ENCODE data around the gene SPRR1A.
A peak's percentile ranks its signal among the peaks of the same experiment; 100 is the strongest.
"Not testable (repeated sequence)": the region's sequence is repeated elsewhere in the genome, so short reads cannot be mapped to it uniquely, and the experiment has no call there.

The SPRR1A gene

GRCh38 chr1:152983234-152983633 lies 647 bp upstream of the SPRR1A start:
- DNase-seq, result no peak
- TF ChIP-seq POLR2A (IDR thresholded peaks at IDR 0.05; ENCODE audit: low read length) (no peak), GATA1 (IDR thresholded peaks at IDR 0.05; ENCODE audit: low read depth, low read length) (no peak)

DNA sequence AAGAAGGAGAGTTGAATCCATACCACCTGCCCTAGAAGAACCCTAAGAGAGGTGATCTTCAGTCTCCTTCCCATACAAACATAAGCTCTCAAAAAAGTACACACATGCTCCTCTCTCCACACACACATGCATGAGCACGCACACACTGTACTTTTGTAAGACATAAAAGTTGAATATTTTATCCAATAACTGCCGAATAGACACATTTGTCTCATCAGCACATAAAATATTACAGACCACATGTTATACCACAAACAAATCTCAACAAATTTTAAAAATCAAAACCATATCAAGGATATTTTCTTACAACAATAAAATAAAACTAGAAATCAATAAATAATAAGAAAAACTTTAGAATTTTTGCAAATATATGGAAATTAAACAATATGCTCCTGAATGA lies 2.7 kb downstream of the SPRR1A start:
- no peak for DNase-seq
- no peak for TF ChIP-seq POLR2A (IDR thresholded peaks at IDR 0.05; ENCODE audit: low read length)
- no peak for TF ChIP-seq GATA1 (IDR thresholded peaks at IDR 0.05; ENCODE audit: low read depth, low read length)

- TF ChIP-seq POLR2A (IDR thresholded peaks at IDR 0.05; ENCODE audit: low read length) (no peak), GATA1 (IDR thresholded peaks at IDR 0.05; ENCODE audit: low read depth, low read length) (no peak)
- DNase-seq, result no peak
These were observed 9.3 kb downstream of the SPRR1A start for GRCh38 chr1:152993186-152993585.

GRCh38 chr1:152995842-152996241 lies 12.0 kb downstream of the SPRR1A start:
- no peak for DNase-seq
- TF ChIP-seq POLR2A (IDR thresholded peaks at IDR 0.05; ENCODE audit: low read length) (no peak), GATA1 (IDR thresholded peaks at IDR 0.05; ENCODE audit: low read depth, low read length) (no peak)

DNA sequence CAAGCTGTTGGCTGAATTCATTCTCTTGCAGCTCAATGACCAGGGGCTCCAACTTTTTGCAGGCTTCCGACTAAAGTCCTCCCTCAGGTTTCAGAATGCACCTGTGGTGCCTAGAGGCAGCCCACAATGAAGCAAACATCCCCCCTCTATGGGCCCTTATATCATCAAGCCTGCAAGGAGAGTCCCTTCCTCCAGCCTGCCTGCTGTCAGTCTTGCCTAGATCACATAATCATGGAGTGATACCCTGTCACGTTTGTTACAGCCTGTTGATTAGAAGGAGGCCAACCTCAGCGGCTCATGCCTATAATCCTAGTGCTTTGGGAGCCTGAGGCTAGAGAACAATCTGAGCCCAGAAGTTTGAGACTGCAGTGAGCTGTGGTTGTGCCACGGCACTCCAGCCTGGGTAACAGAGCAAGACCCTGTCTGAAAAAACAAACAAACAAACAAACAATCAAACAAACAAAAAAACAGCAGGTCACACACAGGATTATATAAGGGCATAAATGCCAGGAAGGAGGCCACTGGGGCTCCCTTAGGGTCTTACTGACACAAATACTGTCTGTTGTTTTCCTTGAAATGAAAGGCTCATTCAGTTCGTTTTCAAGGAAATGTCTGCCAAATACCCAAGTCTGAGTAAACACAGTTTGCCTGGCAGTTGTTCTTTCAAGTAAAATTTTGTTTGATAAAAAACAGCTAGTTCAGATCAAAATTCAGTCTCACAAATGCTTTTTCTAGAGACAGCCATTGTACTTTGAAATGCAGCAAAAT lies 12.9 kb downstream of the SPRR1A start:
- DNase-seq, result no peak
- TF ChIP-seq GATA1 (IDR thresholded peaks at IDR 0.05; ENCODE audit: low read depth, low read length) (no peak), POLR2A (IDR thresholded peaks at IDR 0.05; ENCODE audit: low read length) (no peak)

DNA sequence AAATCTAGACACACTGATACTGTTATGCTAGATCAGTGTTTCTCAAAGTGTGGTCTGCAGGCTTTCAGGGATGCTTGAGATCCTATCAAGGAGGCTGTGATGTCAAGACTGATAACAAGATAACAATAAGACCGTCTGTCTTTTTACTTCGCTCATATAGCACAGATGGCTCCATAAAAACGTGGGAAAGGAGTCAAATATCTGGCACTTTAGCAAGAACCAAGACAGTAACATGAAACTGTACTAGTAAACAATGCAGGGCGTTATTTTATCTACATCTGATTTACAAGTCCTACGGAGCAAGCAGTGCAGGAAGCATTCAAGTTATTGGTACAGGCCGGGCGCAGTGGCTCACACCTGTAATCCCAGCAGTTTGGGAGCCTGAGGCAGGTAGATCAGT lies 14.0 kb downstream of the SPRR1A start:
- no peak for DNase-seq
- no peak for TF ChIP-seq GATA1 (IDR thresholded peaks at IDR 0.05; ENCODE audit: low read depth, low read length)
- no peak for TF ChIP-seq POLR2A (IDR thresholded peaks at IDR 0.05; ENCODE audit: low read length)

GRCh38 chr1:152998476-152998875 lies 14.6 kb downstream of the SPRR1A start:
- DNase-seq, result no peak
- TF ChIP-seq POLR2A (IDR thresholded peaks at IDR 0.05; ENCODE audit: low read length) (no peak), GATA1 (IDR thresholded peaks at IDR 0.05; ENCODE audit: low read depth, low read length) (no peak)

DNA sequence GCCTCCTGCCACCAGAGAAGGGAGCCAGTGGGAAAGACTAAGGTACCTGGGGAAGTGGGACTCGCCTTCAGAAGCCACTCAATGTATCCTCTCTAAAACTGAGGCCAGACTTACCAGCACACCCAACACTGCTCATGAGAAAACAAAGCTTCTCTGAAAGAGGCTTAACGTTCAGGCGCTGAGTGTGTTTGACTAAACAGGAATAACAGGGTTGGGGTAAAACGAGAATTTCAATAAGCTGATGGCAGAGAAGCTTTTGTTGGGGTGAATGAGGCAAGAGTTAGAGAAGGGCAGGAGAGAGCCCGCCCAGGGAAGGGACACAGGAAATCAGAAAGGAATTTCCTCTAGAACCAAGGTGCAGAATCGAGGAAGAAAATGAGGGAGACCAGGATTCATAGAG lies 15.9 kb downstream of the SPRR1A start:
- TF ChIP-seq GATA1 (IDR thresholded peaks at IDR 0.05; ENCODE audit: low read depth, low read length), result no peak
- no peak for TF ChIP-seq POLR2A (IDR thresholded peaks at IDR 0.05; ENCODE audit: low read length)
- no peak for DNase-seq

- no peak for TF ChIP-seq GATA1 (IDR thresholded peaks at IDR 0.05; ENCODE audit: low read depth, low read length)
- TF ChIP-seq POLR2A (IDR thresholded peaks at IDR 0.05; ENCODE audit: low read length), result no peak
These were observed 16.4 kb downstream of the SPRR1A start for GRCh38 chr1:153000294-153000693.

DNA sequence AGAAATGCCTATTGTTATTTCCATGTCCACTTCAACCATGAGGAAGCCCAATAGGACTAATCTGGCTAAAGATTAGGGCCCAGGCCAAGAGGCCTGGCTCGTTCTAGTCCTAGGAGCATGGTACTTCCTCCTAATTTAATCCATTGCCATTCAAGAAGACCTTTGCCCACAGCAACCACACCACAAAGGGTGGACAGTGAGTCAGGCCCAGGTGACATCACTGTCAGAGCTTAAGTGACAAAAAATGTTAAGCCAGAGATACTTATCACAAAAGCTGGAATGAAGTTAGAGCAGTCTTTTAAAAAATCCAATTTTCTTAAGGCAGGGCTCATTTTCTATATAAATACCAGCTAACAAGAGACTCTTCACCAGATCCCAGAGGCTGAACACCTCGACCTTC lies 17.5 kb downstream of the SPRR1A start, which contains the start of gene SPRR3:
Gene SPRR3 (plus strand): TSS at position 368 of the 400 bp plus-strand sequence. CDS start 1,272 bp downstream, outside the sequence.
- DNase-seq, result no peak

More at GRCh38 chr1:153000294-153000693, 16.4 kb downstream of the SPRR1A start:
- DNase-seq, result no peak

GRCh38 chr1:153011235-153011758 lies 27.4 kb downstream of the SPRR1A start:
- DNase-seq, result peak; percentile 11 to 12

More for the DNA sequence above, 17.5 kb downstream of the SPRR1A start, which contains the start of gene SPRR3:
- TF ChIP-seq POLR2A (IDR thresholded peaks at IDR 0.05; ENCODE audit: low read length) (no peak), GATA1 (IDR thresholded peaks at IDR 0.05; ENCODE audit: low read depth, low read length) (no peak)

GRCh38 chr1:153021829-153022228 lies 37.9 kb downstream of the SPRR1A start:
- DNase-seq, result not testable (repeated sequence)

DNA sequence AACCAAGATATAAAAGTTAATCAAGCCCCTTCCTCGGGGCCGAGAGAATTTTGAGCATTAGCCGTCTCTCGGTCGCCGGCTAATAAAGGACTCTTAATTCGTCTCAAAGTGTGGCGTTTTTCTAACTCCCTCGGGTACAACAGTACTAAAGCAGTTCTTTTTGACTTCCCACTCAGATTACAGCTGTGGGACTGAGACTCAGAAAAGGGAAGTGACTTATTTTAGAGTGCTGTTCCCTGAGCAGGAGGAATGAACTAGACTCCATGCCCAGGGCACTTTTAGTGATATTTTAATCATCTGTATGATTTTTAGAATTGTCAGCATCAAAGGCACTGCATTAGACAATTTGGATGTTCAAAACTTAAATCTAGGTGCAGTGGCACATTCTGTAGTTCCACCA lies 38.5 kb downstream of the SPRR1A start:
- not testable (repeated sequence) for DNase-seq

DNA sequence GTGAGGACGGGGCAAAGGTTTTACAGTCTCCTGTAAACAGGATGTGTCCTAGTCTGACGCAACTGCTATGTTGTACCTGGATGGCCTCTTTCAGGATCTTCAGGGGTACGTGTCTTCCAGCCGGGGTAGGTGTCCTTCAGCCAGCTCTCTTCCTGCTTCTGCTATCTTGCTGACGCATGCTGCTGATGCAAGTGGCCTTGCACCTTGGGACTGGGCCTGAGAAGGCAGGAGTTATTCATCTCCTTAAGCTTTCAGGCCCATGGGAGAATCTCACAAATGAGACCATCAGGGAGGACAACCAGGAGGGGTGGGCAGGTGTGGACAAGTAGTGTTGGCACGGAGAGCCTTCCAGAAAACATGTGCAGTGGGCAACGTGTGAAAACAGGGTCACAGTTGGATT lies 39.2 kb downstream of the SPRR1A start:
- DNase-seq, result no peak
- TF ChIP-seq GATA1 (IDR thresholded peaks at IDR 0.05; ENCODE audit: low read depth, low read length) (no peak), POLR2A (IDR thresholded peaks at IDR 0.05; ENCODE audit: low read length) (no peak)

- no peak for DNase-seq
- TF ChIP-seq GATA1 (IDR thresholded peaks at IDR 0.05; ENCODE audit: low read depth, low read length), result no peak
- no peak for TF ChIP-seq POLR2A (IDR thresholded peaks at IDR 0.05; ENCODE audit: low read length)
These were observed 40.5 kb downstream of the SPRR1A start for GRCh38 chr1:153024413-153024812.

All from erythroblast (primary cell).